HG02970 (cell line): ENCODE measurements around the gene CTIF.

Source experiments
- ATAC-seq: cut with Tn5 transposase; IDR thresholded peaks from one replicate; pipeline ENCODE4 v1.9.1; 2021; ENCODE audit warnings: mild to moderate bottlenecking, moderate library complexity, moderate number of reproducible peaks; ENCODE audit not compliant: unreplicated experiment, low FRiP score

Gene CTIF

GRCh38 chr18:48597671-48598070 lies 58.8 kb downstream of the CTIF start:
- ATAC-seq: no peak

- ATAC-seq: no peak
Measured at GRCh38 chr18:48599391-48599790, 60.6 kb downstream of the CTIF start.

GRCh38 chr18:48600046-48600445 lies 61.2 kb downstream of the CTIF start:
- no peak for ATAC-seq

- ATAC-seq: no peak
Measured at GRCh38 chr18:48600456-48601090, 61.7 kb downstream of the CTIF start.

GRCh38 chr18:48601343-48601742 lies 62.5 kb downstream of the CTIF start:
- no peak for ATAC-seq

- no peak for ATAC-seq
Measured at GRCh38 chr18:48602759-48603390, 64.0 kb downstream of the CTIF start.

- ATAC-seq: no peak
Measured at GRCh38 chr18:48605408-48605845, 66.6 kb downstream of the CTIF start.

GRCh38 chr18:48607056-48607984 lies 68.5 kb downstream of the CTIF start:
- ATAC-seq: no peak

GRCh38 chr18:48608581-48608980 lies 69.8 kb downstream of the CTIF start:
- no peak for ATAC-seq

GRCh38 chr18:48609114-48609513 lies 70.3 kb downstream of the CTIF start:
- ATAC-seq: no peak

- no peak for ATAC-seq
Measured at GRCh38 chr18:48609820-48610815, 71.3 kb downstream of the CTIF start.

GRCh38 chr18:48611203-48611602 lies 72.4 kb downstream of the CTIF start:
- no peak for ATAC-seq

GRCh38 chr18:48611785-48612480 lies 73.1 kb downstream of the CTIF start:
- ATAC-seq: no peak

- ATAC-seq: no peak
Measured at GRCh38 chr18:48612511-48612910, 73.7 kb downstream of the CTIF start.

GRCh38 chr18:48612917-48613316 lies 74.1 kb downstream of the CTIF start:
- ATAC-seq: no peak

GRCh38 chr18:48613589-48614404 lies 75.0 kb downstream of the CTIF start:
- ATAC-seq: no peak

GRCh38 chr18:48615566-48616401 lies 77.0 kb downstream of the CTIF start:
- ATAC-seq: no peak
